Ovary (tissue), 3 donors: ENCODE results near the gene KIF3B.

Source experiments
- EP300 ChIP-seq: sonication (generic); formaldehyde crosslinking; IDR thresholded peaks from one replicate; pipeline ENCODE4 v1.6.1; 2017; ENCODE audit warnings: antibody characterized with exemption
- POLR2A ChIP-seq: fragments of 450-650 bp; IDR thresholded peaks from one replicate; pipeline ENCODE4 v1.6.1; 2017; ENCODE audit warnings: antibody characterized with exemption, mild to moderate bottlenecking, moderate library complexity
- TF ChIP-seq, protein P1 (sequence below), 3 donors: fragments of 450-650 bp in 2 of 3; fragments of 200-600 bp in 1 of 3; IDR thresholded peaks; one replicate each; pipeline versions ENCODE4 v1.5.1 to v1.8.0; 2016 to 2022; ENCODE audit warnings: antibody characterized with exemption in 3 of 3, mild to moderate bottlenecking in 1 of 3
- donor health status: DM: no; HTN: no; CAD: no.

DNA sequence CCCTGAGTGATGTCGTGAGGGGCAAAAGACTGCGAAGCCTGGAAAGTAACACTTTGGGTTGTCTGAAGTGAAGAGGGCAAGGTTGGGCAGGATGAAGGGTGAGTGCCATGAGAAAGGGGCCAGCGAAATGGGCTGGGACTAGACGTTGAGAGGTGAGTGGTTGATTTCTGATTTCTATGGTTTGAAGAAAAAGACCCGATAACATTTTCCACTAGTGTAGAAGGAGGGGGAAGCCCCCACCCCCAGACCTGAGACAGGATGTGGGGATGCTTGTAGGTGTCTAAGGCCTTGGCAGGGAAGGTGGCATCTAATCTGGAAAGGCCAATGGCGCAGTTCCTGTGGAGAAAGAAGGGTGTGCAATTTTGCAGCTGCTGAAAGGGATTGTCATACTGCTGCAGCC is 25.3 kb upstream of the KIF3B start:
- TF ChIP-seq EP300, result no peak
- TF ChIP-seq, protein P1, sequence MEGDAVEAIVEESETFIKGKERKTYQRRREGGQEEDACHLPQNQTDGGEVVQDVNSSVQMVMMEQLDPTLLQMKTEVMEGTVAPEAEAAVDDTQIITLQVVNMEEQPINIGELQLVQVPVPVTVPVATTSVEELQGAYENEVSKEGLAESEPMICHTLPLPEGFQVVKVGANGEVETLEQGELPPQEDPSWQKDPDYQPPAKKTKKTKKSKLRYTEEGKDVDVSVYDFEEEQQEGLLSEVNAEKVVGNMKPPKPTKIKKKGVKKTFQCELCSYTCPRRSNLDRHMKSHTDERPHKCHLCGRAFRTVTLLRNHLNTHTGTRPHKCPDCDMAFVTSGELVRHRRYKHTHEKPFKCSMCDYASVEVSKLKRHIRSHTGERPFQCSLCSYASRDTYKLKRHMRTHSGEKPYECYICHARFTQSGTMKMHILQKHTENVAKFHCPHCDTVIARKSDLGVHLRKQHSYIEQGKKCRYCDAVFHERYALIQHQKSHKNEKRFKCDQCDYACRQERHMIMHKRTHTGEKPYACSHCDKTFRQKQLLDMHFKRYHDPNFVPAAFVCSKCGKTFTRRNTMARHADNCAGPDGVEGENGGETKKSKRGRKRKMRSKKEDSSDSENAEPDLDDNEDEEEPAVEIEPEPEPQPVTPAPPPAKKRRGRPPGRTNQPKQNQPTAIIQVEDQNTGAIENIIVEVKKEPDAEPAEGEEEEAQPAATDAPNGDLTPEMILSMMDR (IDR thresholded peaks at IDR 0.05), result no peak
- no peak for TF ChIP-seq POLR2A
